Endodermal cell (in vitro differentiated cells): ENCODE results near the gene YIPF1. TPM values are rescaled to one million over a fixed set of nuclear protein-coding genes. Genes with fewer than 3 reads are reported as not detected.

Experiments used
- DNase-seq: peaks from one replicate; pipeline ENCODE4 v3.0.0-alpha.2; 2017
- H3K27ac ChIP-seq: 2 replicates; pipeline ENCODE4 v1.5.1; 2013; ENCODE audit warnings: mild to moderate bottlenecking, low read depth, low read length, moderate library complexity
- H3K27me3 ChIP-seq: 2 replicates; pipeline ENCODE4 v1.6.1; 2013; ENCODE audit warnings: mild to moderate bottlenecking, low read length, moderate library complexity; ENCODE audit not compliant: insufficient read depth, control insufficient read depth, poor library complexity, severe bottlenecking
- H3K36me3 ChIP-seq: 2 replicates; pipeline ENCODE4 v1.7.0; 2013; ENCODE audit warnings: mild to moderate bottlenecking, low read length, moderate library complexity; ENCODE audit not compliant: control insufficient read depth, insufficient read depth
- H3K4me1 ChIP-seq: one replicate; pipeline ENCODE4 v1.7.0; 2013; ENCODE audit warnings: low read length; ENCODE audit not compliant: control insufficient read depth, insufficient read depth
- H3K4me3 ChIP-seq: 2 replicates; pipeline ENCODE4 v1.5.1; 2013; ENCODE audit warnings: mild to moderate bottlenecking, low read length, moderate library complexity
- H3K9ac ChIP-seq: 2 replicates; pipeline ENCODE4 v1.6.1; 2013; ENCODE audit warnings: mild to moderate bottlenecking, low read length, moderate library complexity; ENCODE audit not compliant: poor library complexity, severe bottlenecking; ENCODE audit errors: extremely low read depth
- H3K9me3 ChIP-seq: 2 replicates; pipeline ENCODE4 v1.6.1; 2013; ENCODE audit warnings: mild to moderate bottlenecking, low read length, moderate library complexity; ENCODE audit not compliant: control insufficient read depth
- H3K27ac Mint-ChIP-seq: 2 replicates; pipeline ENCODE4 v1.8.0; 2020; ENCODE audit warnings: mixed read lengths
- H3K27me3 Mint-ChIP-seq: 2 replicates; pipeline ENCODE4 v1.8.0; 2021; ENCODE audit warnings: mild to moderate bottlenecking, mixed read lengths; ENCODE audit not compliant: insufficient read depth
- H3K36me3 Mint-ChIP-seq: 2 replicates; pipeline ENCODE4 v1.8.0; 2020; ENCODE audit warnings: low read depth, mixed read lengths
- H3K4me1 Mint-ChIP-seq: 2 replicates; pipeline ENCODE4 v1.8.0; 2020; ENCODE audit warnings: mixed read lengths
- H3K4me3 Mint-ChIP-seq: 2 replicates; pipeline ENCODE4 v1.8.0; 2020; ENCODE audit warnings: mild to moderate bottlenecking, moderate library complexity, mixed read lengths
- H3K9me3 Mint-ChIP-seq: 2 replicates; pipeline ENCODE4 v1.8.0; 2020; ENCODE audit warnings: mild to moderate bottlenecking, mixed read lengths
- CTCF ChIP-seq: fragments of 200-600 bp; sonication (generic); conservative IDR thresholded peaks from 2 replicates; pipeline ENCODE4 v1.5.0; 2021; ENCODE audit warnings: antibody characterized with exemption, mild to moderate bottlenecking
- WGBS, 2 experiments: methylation state at CpG; one replicate each; pipeline versions ENCODE4 v1.1.5 to v1.1.7; 2013; ENCODE audit warnings: missing lambda C conversion rate in 2 of 2, mixed read lengths in 1 of 2; ENCODE audit not compliant: insufficient coverage in 1 of 2, insufficient read length in 1 of 2; 5-methylcytosine and 5-hydroxymethylcytosine counted together
- long read RNA-seq, 4 experiments: library from polyadenylated mRNA in 2 of 4; library from RNA in 1 of 4; library from capped mRNA in 1 of 4; stranded (forward) in 3 of 4; unstranded in 1 of 4; transcript quantifications; one replicate each; pipeline ENCODE4 v2.0.0, GENCODE V29; 2020 to 2021; ENCODE audit warnings: inconsistent platforms in 1 of 4
- polyA plus RNA-seq, 2 experiments: library from polyadenylated mRNA; stranded (reverse); fragments of 50-300 nt; gene quantifications; one replicate each; pipeline ENCODE4 v1.2.3, GENCODE V29; 2013
- total RNA-seq, 2 donors: library from RNA; stranded (reverse); fragmentation: NEBNext Ultra II Directional in 1 of 2; extraction: Animal tissue kit (Norgen Biotek cat#: 25700) in 1 of 2; gene quantifications; 2 replicates in 1 of 2; 3 replicates in 1 of 2; pipeline ENCODE4 v1.2.1, GENCODE V29; 2021

YIPF1 gene
- total RNA-seq: 10 to 100 TPM; 32.7 to 32.8 TPM
- 33.6 TPM for polyA plus RNA-seq (2013, experiment 1 of 2)
- 29.1 TPM for polyA plus RNA-seq (2013, experiment 2 of 2)
- long read RNA-seq, experiment 1, partial matches to known transcripts: 4 of 12 reads
- long read RNA-seq, experiment 1, other reads (novel, unspliced or antisense): 7 of 12 reads
- long read RNA-seq, experiment 2, transcript YIPF1-201 (11 exons, 1,858 nt): minor isoform, 14 of 71 reads
- long read RNA-seq, experiment 2, transcript YIPF1-203 (11 exons, 1,602 nt): major isoform, 20 of 71 reads
- long read RNA-seq, experiment 2, partial matches to known transcripts: 2 of 71 reads
- long read RNA-seq, experiment 2, other reads (novel, unspliced or antisense): 35 of 71 reads
- long read RNA-seq, experiment 3, transcript YIPF1-201 (11 exons, 1,858 nt): minor isoform, 14 of 180 reads
- long read RNA-seq, experiment 3, transcript YIPF1-203 (11 exons, 1,602 nt): major isoform, 62 of 180 reads
- long read RNA-seq, experiment 3, partial matches to known transcripts: 3 of 180 reads
- long read RNA-seq, experiment 3, other reads (novel, unspliced or antisense): 101 of 180 reads
- long read RNA-seq, experiment 4, transcript YIPF1-203 (11 exons, 1,602 nt): major isoform, 36 of 125 reads
- long read RNA-seq, experiment 4, transcript YIPF1-201 (11 exons, 1,858 nt): minor isoform, 17 of 125 reads
- long read RNA-seq, experiment 4, partial matches to known transcripts: 2 of 125 reads
- long read RNA-seq, experiment 4, other reads (novel, unspliced or antisense): 70 of 125 reads

- Histone ChIP-seq H3K4me3 (peak within 1 kb of the TSS; percentile 96), H3K4me1 (peaks cover 12% of the 10 kb centered on the region), H3K36me3 (no peaks in the 10 kb centered on the region), H3K9ac (peak within 1 kb of the TSS; percentile 39), H3K27ac (no peak within 1 kb of the TSS), H3K9me3 (no peaks in the 10 kb centered on the region), H3K27me3 (no peaks in the 10 kb centered on the region)
- no peak for TF ChIP-seq CTCF
- Mint-ChIP-seq H3K27me3 (no peaks in the 10 kb centered on the region), H3K4me1 (peaks cover 26% of the 10 kb centered on the region), H3K36me3 (peaks cover 18% of the 10 kb centered on the region), H3K27ac (peak within 1 kb of the TSS; percentile 83), H3K4me3 (peak within 1 kb of the TSS; percentile 89), H3K9me3 (no peaks in the 10 kb centered on the region)
- WGBS, 2 experiments: 4 to 8% methylated on average over 40 to 62 of the region's 62 CpGs
- peak; percentile 95 for DNase-seq
Observed at GRCh38 chr1:53889304-53890298, at the start of gene YIPF1. TSS of gene YIPF1 (minus strand) at chr1:53889797. CDS start at chr1:53888937, 860 bp downstream.

- H3K9ac ChIP-seq: no peak overlapping the region
- 95 to 96% methylated on average over 3 to 4 of the region's 4 CpGs for WGBS, 2 experiments
- no peaks in the 10 kb centered on the region for H3K27me3 ChIP-seq
- Mint-ChIP-seq H3K4me1 (peaks cover 6% of the 10 kb centered on the region), H3K4me3 (no peak overlapping the region), H3K27me3 (no peaks in the 10 kb centered on the region), H3K27ac (no peak overlapping the region), H3K9me3 (peaks cover 19% of the 10 kb centered on the region), H3K36me3 (peaks cover 42% of the 10 kb centered on the region)
- TF ChIP-seq CTCF: no peak
- H3K9me3 ChIP-seq: peaks cover 22% of the 10 kb centered on the region
- no peak for DNase-seq
- H3K27ac ChIP-seq: no peak overlapping the region
- no peak overlapping the region for H3K4me3 ChIP-seq
- H3K4me1 ChIP-seq: peaks cover 6% of the 10 kb centered on the region
- H3K36me3 ChIP-seq: peaks cover 46% of the 10 kb centered on the region
Observed at GRCh38 chr1:53938136-53938830, 48.7 kb upstream of the YIPF1 start.
